Panc1 (cell line): Measurements from ENCODE around the gene TRABD2B. TPM values are rescaled to one million over a fixed set of nuclear protein-coding genes. Genes with fewer than 3 reads are reported as not detected.
A peak's percentile ranks its signal among the peaks of the same experiment; 100 is the strongest.

Source experiments
- ATAC-seq: fragments of 200-7000 bp; cut with Tn5 transposase; 2 replicates; pipeline ENCODE4 v1.9.1; 2020; ENCODE audit warnings: mild to moderate bottlenecking, moderate library complexity
- BruUV-seq: library from RNA; stranded (reverse); fragments of 400-500 nt; replicated peaks from 2 replicates; lab custom pipeline; 2021; lab: Mats Ljungman, UMichigan
- CTCF ChIA-PET: fragments of 300-600 bp; sonication (Branson Sonifier 250); formaldehyde crosslinking; loops from one replicate; lab custom pipeline; 2022; ENCODE audit warnings: antibody characterized with exemption; lab: Charles Lee
- POLR2A ChIA-PET: fragments of 300-600 bp; sonication (Branson Sonifier 250); formaldehyde crosslinking; loops from one replicate; lab custom pipeline; 2022; ENCODE audit warnings: antibody characterized with exemption; lab: Charles Lee
- DNase-seq: peaks from one replicate; pipeline ENCODE4 v3.0.0-alpha.2; 2010; ENCODE audit warnings: low read depth, low spot score
- H3K27ac ChIP-seq: 2 replicates; pipeline ENCODE4 v1.5.1; 2011; ENCODE audit warnings: mild to moderate bottlenecking, low read length, inconsistent platforms
- H3K27me3 ChIP-seq: fragments of 200-500 bp; sonication (Bioruptor generic); 2 replicates; pipeline ENCODE4 v1.6.0; 2014; ENCODE audit warnings: low read length, inconsistent platforms; ENCODE audit not compliant: control insufficient read depth, insufficient read depth
- H3K36me3 ChIP-seq: fragments of 200-500 bp; sonication (Bioruptor generic); 2 replicates; pipeline ENCODE4 v1.5.1; 2014; ENCODE audit warnings: inconsistent platforms, mild to moderate bottlenecking, low read length, moderate library complexity; ENCODE audit not compliant: control insufficient read depth, insufficient read depth
- H3K4me1 ChIP-seq: 2 replicates; pipeline ENCODE4 v1.5.1; 2011; ENCODE audit warnings: inconsistent platforms, mild to moderate bottlenecking, low read length, moderate library complexity; ENCODE audit not compliant: control insufficient read depth, insufficient read depth
- H3K4me3 ChIP-seq, 2 experiments: 2 replicates each; pipeline ENCODE4 v1.5.1; 2011 to 2012; ENCODE audit warnings: low read depth in 2 of 2, low read length in 2 of 2, mild to moderate bottlenecking in 2 of 2, inconsistent platforms in 1 of 2, moderate library complexity in 1 of 2
- H3K9me3 ChIP-seq: fragments of 200-500 bp; sonication (Bioruptor generic); 2 replicates; pipeline ENCODE4 v1.5.1; 2014; ENCODE audit warnings: low read depth, mild to moderate bottlenecking, inconsistent platforms, low read length, moderate library complexity; ENCODE audit not compliant: control insufficient read depth, insufficient read depth
- CTCF ChIP-seq: fragments of 450-650 bp; IDR thresholded peaks from 2 replicates; pipeline ENCODE4 v1.5.1; 2017; ENCODE audit warnings: mild to moderate bottlenecking
- POLR2AphosphoS5 ChIP-seq: IDR thresholded peaks from 2 replicates; pipeline ENCODE4 v1.6.1; 2012; ENCODE audit warnings: mild to moderate bottlenecking, low read depth, low read length, moderate library complexity
- REST ChIP-seq, 2 experiments: IDR thresholded peaks; 2 replicates each; pipeline ENCODE4 v1.6.1; 2011 to 2012; ENCODE audit warnings: low read depth in 2 of 2, control low read depth in 1 of 2, low read length in 1 of 2, mild to moderate bottlenecking in 1 of 2, moderate library complexity in 1 of 2; ENCODE audit not compliant: insufficient read depth in 1 of 2
- SIN3A ChIP-seq: IDR thresholded peaks from 2 replicates; pipeline ENCODE4 v1.6.1; 2012; ENCODE audit warnings: low read depth, mild to moderate bottlenecking, low read length, moderate library complexity, borderline replicate concordance; ENCODE audit not compliant: insufficient read depth
- TCF7L2 ChIP-seq: IDR thresholded peaks from 2 replicates; pipeline ENCODE4 v1.6.1; 2011; ENCODE audit warnings: mild to moderate bottlenecking, low read depth, low read length, inconsistent platforms
- in situ Hi-C: cut with HindIII; loops from 2 replicates; pipeline ENCODE4 v1.10.0; 2016; ENCODE audit warnings: low sequenced_read_pairs, low pct_unique_long_range_greater_than_20kb
- intact Hi-C: fragments of 100-400 bp; cut with micrococcal nuclease; formaldehyde crosslinking; loops from one replicate; pipeline ENCODE4 v1.10.0; 2022; ENCODE audit not compliant: unreplicated experiment
- total RNA-seq: library from RNA; stranded (reverse); gene quantifications from one replicate; pipeline ENCODE4 v1.2.1, GENCODE V29; 2021; ENCODE audit not compliant: unreplicated experiment

The TRABD2B gene
- total RNA-seq, 1 experiment from 2014 or later = not detected

DNA sequence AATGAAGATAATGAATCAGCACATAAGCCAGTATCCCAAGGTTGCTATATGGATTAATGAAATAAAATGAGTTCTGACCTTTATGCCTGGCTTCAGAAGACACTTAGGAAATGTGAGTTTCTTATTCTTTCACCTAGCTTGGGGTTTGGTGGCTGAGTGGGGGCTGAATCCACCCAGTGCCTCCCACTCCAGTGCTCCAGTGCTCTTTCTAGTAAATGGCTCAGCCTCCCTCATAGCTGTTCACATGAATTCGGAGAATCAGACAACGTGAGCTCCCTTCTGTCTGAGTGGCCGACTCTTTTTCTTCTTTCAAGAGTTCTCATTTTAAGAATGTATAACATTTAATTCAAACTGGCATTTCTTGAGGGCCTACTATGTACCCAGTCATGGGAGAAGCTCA is 43.5 kb downstream of the TRABD2B start:
- DNase-seq (no peak), ATAC-seq (no peak)
- Histone ChIP-seq H3K9me3 (no peaks in the 10 kb centered on the region), H3K4me3 (no peak overlapping the region), H3K27me3 (no peaks in the 10 kb centered on the region), H3K4me1 (no peaks in the 10 kb centered on the region), H3K27ac (no peak overlapping the region), H3K36me3 (no peaks in the 10 kb centered on the region)
- CTCF ChIA-PET = no interaction called here
- BruUV-seq = no TSS peak
- in situ Hi-C loops (no loop called here), intact Hi-C loops (no loop called here)
- TF ChIP-seq TCF7L2 = no peak
- POLR2A ChIA-PET = interaction anchor here (0.5 kb wide), 1 partner anchor 224 kb away, joined by 3 read pairs; no protein-coding TSS in a partner anchor

- no peaks in the 10 kb centered on the region for H3K27me3 ChIP-seq
- H3K27ac ChIP-seq = no peak overlapping the region
- in situ Hi-C loops (no loop called here), intact Hi-C loops (no loop called here)
- BruUV-seq = no TSS peak
- DNase-seq (no peak), ATAC-seq (no peak)
- peak; percentile 19; the same call in 1 of the 2 replicates for TF ChIP-seq CTCF
- no peak for TF ChIP-seq REST (IDR thresholded peaks at IDR 0.05; ENCODE audit: insufficient read depth in 1 of 2, low read depth in 2 of 2, low read length in 1 of 2)
- H3K36me3 ChIP-seq = no peaks in the 10 kb centered on the region
- ChIA-PET CTCF (interaction anchor here (0.5 kb wide), 1 partner anchor 283 kb away, joined by 3 read pairs; no protein-coding TSS in a partner anchor), POLR2A (no interaction called here)
- no peaks in the 10 kb centered on the region for H3K4me1 ChIP-seq
- no peak overlapping the region for H3K4me3 ChIP-seq
- no peaks in the 10 kb centered on the region for H3K9me3 ChIP-seq
These were observed 45.5 kb downstream of the TRABD2B start for GRCh38 chr1:47951545-47952235.

DNA sequence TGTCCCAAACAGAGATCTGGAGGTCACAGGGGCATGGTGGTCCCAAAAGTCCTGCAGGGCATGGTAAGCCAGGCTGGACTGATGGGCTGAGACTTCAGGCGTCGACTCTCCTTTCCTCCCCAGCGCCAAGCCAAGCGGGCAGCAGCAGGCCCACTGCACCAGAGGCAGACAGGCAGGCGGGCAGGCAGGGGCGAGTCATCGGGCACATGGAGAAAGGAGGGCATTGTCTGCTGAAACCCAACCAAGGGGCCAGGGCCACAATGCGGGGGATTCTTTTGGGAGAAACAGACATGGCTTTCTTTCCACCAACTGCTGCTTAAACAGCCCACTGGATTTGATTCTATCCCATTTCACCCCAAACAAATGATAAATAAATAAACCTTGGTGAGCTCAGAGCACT is 46.2 kb downstream of the TRABD2B start:
- H3K9me3 ChIP-seq = no peaks in the 10 kb centered on the region
- no peak overlapping the region for H3K4me3 ChIP-seq
- in situ Hi-C loops = no loop called here
- BruUV-seq = no TSS peak
- H3K27ac ChIP-seq = no peak overlapping the region
- H3K4me1 ChIP-seq = no peaks in the 10 kb centered on the region
- no peaks in the 10 kb centered on the region for H3K36me3 ChIP-seq
- TF ChIP-seq CTCF = no peak
- no peak for TF ChIP-seq SIN3A
- TF ChIP-seq POLR2AphosphoS5 = no peak
- no peak for TF ChIP-seq REST (IDR thresholded peaks at IDR 0.05; ENCODE audit: insufficient read depth in 1 of 2, low read depth in 2 of 2, low read length in 1 of 2)
- TF ChIP-seq TCF7L2 = no peak
- no peak for DNase-seq
- CTCF ChIA-PET = no interaction called here
- ATAC-seq = no peak
- H3K27me3 ChIP-seq = no peaks in the 10 kb centered on the region
- POLR2A ChIA-PET = no interaction called here
- intact Hi-C loops = no loop called here
